22Rv1 (cell line): Measurements from ENCODE around the gene PAQR8.

Source experiments
- H3K27ac ChIP-seq: fragments of 450-650 bp; 2 replicates; pipeline ENCODE4 v1.5.1; 2017
- ZFX ChIP-seq: fragments of 450-650 bp; IDR thresholded peaks from 2 replicates; pipeline ENCODE4 v1.6.1; 2017; ENCODE audit warnings: antibody characterized with exemption, borderline replicate concordance
- TF ChIP-seq, protein P1 (sequence below): fragments of 450-650 bp; IDR thresholded peaks from 2 replicates; pipeline ENCODE4 v1.5.1; 2017; ENCODE audit warnings: mild to moderate bottlenecking

Gene PAQR8

DNA sequence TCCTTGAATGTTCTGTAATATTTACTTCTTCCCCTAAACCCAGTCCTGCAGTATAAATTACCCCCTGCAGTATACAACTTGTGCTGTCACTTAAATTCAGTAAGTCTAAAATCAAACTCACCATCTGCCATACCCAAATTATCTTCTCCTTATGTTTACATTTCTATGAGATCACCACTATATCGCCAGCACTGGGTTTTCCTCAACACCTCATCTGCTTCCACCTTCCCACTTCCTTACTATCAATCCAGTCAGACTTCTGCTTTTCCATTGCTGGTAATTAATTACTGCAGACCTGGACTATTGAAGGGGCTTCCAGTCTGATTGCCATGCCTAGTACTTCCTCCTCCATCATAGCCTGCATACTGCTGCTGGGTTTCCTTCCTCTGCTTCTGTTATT, 73.4 kb downstream of the PAQR8 start:
- TF ChIP-seq ZFX = no peak
- TF ChIP-seq, protein P1, sequence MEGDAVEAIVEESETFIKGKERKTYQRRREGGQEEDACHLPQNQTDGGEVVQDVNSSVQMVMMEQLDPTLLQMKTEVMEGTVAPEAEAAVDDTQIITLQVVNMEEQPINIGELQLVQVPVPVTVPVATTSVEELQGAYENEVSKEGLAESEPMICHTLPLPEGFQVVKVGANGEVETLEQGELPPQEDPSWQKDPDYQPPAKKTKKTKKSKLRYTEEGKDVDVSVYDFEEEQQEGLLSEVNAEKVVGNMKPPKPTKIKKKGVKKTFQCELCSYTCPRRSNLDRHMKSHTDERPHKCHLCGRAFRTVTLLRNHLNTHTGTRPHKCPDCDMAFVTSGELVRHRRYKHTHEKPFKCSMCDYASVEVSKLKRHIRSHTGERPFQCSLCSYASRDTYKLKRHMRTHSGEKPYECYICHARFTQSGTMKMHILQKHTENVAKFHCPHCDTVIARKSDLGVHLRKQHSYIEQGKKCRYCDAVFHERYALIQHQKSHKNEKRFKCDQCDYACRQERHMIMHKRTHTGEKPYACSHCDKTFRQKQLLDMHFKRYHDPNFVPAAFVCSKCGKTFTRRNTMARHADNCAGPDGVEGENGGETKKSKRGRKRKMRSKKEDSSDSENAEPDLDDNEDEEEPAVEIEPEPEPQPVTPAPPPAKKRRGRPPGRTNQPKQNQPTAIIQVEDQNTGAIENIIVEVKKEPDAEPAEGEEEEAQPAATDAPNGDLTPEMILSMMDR = no peak
- H3K27ac ChIP-seq = no peak overlapping the region

DNA sequence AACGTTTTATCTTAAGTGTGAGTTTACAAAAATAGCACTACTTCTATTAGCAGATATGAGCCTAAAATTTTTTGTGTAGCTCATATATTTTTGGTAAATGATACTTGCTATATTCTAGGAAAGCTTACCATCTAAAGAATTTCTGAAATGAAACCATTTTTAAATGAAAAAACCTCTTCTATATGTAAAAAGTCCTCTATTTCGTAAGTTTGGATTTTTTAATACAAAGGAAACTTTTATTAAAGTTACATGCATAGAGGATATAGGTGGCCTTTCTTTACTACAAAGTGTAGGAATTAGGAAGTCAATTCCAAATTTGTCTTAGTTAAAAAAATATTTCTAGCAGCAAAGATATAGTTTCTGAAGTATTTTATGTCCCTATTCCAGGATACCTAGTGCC, 77.0 kb downstream of the PAQR8 start:
- TF ChIP-seq, protein P1 = no peak
- TF ChIP-seq ZFX = no peak
- no peak overlapping the region for H3K27ac ChIP-seq

DNA sequence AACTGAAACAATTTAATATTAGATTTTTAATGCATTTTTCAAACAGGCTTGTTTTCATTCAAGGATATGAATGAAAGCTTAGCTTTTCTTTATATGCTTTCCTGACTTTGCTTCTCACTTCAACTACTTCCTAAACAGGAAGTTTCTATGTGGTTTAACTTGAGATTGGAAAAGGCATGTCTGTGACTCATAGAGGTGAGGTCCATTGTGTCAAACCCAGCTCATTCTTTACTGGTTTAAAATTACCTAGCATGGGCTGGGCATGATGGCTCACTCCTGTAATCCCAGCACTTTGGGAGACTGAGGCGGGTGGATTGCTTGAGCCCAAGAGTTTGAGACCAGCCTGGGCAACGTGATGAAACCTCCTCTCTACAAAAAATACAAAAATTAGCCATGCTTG, 92.6 kb downstream of the PAQR8 start:
- no peak overlapping the region for H3K27ac ChIP-seq
- TF ChIP-seq, protein P1 = no peak
- no peak for TF ChIP-seq ZFX

DNA sequence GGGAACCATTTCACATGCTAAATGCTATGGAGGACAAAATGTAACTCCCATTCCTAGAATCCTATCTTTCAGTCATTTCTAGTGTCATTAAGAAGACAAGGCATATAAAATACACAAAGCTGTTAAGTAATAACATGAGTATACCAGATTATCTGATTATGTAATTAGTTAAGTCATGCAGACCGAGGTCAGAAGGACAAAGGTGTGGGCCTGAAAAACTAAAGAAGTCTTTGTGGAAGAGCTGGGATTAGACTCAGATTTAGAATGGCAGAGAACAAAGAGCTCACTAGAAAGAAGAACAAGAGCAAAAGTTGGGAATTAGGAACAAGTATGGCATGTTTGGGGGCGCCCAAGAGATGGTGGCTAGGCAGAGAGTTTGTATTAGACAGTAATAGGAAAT, 95.1 kb downstream of the PAQR8 start:
- TF ChIP-seq ZFX = no peak
- TF ChIP-seq, protein P1 = no peak
- H3K27ac ChIP-seq = no peak overlapping the region
